ENCODE results near the gene FEM1B. TPM values are rescaled to one million over a fixed set of nuclear protein-coding genes. Genes with fewer than 3 reads are reported as not detected.

The FEM1B gene
- total RNA-seq, 1 donor from 2014 or later: 57.0 TPM

- DNase-seq (ENCODE audit: low spot score in 2 of 2): peak in 1 of 2 donors; percentile 84
- Histone ChIP-seq H3K27ac (peak overlapping the region; percentile 81 to 89), H3K4me3 (no peak overlapping the region), H3K36me3 (peaks cover 92 to 97% of the 10 kb centered on the region in 2 donors), H3K4me1 (peaks cover 12 to 21% of the 10 kb centered on the region in 2 donors), H3K27me3 (no peaks in the 10 kb centered on the region), H3K9me3 (no peaks in the 10 kb centered on the region)
- no peak for TF ChIP-seq CTCF (IDR thresholded peaks at IDR 0.05)
- intact Hi-C loops (cut with DNase I): no loop called here
These were observed 48.2 kb downstream of the FEM1B start for GRCh38 chr15:68325726-68326125.

DNA sequence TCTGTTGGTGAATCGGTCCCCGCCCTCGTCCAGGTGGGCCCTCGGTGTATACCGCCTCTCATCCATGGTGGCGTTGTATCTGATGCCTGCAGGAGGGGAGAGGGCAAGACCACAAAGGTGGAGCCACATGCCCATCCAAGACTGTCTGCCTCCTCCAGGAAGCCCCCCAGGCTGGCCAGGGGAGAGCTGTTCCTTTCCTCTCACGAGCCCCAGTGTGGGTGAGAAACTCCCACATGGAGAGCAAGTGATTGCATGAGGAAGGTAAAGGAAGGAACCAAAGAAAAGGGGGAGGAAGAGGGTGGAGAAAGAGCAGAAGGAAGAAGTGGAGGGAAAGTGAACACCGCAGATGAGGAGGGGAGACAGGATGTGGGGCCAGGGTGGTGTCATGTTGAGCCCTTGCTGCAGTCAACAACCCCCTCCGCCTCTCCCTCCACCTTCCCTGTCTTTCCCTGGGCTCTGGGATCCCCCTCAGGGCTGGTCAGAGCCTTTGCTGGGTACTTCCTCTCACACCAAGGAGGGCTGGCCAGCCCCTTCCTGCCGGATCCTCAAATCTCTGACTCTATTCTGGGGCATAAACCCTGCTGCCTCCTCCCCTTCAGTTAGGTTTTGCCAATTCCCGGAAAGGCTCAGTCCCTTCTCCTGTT, 49.3 kb downstream of the FEM1B start:
- intact Hi-C loops (cut with DNase I): no loop called here
- TF ChIP-seq CTCF (IDR thresholded peaks at IDR 0.05): no peak
- Histone ChIP-seq H3K27ac (peak overlapping the region; percentile 81 to 89), H3K4me1 (peaks cover 12 to 21% of the 10 kb centered on the region in 2 donors), H3K27me3 (no peaks in the 10 kb centered on the region), H3K9me3 (no peaks in the 10 kb centered on the region), H3K36me3 (peaks cover 93 to 97% of the 10 kb centered on the region in 2 donors), H3K4me3 (no peak overlapping the region)
- DNase-seq (ENCODE audit: low spot score in 2 of 2): no peak

DNA sequence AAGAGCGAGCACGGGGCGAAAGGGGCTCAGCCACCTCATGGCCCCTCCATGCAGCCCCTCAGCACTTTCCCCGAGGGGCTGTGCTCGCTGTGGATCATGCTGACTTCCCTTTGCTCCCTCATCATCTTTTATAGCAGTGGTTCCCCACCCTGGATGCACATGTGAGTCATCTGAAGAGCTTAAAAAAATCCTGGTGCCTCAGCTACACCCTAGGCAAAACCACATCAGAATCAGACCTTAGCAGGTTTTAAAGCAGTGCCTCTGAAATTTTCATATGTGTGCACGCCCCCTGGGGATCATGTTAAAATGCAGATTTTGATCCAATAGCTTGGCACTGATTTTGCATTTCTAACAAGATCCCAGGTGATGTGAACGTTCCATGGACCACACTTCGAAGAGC, 50.9 kb downstream of the FEM1B start:
- TF ChIP-seq CTCF (IDR thresholded peaks at IDR 0.05): no peak

DNA sequence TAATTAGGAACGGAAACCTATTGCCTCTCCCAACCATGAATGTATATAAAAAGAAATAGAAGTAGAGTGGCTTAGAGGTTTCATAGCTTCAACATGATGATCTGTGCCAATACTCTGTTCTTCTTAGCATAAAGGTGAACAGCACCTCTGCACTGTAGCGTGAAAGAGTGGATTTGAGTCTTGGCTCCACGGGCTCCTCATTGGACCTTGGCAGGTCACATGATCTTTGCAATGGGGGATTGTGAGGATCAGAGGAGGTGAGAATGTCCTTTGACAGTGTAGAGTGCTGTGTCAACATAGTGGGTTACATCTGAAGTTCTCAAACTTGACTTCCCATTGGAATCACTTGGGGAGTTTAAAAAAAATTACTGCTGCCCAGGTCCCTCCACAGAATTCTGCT, 51.4 kb downstream of the FEM1B start:
- intact Hi-C loops (cut with DNase I): no loop called here
- Histone ChIP-seq H3K4me3 (no peak overlapping the region), H3K9me3 (no peaks in the 10 kb centered on the region), H3K27ac (peak overlapping the region in 1 of 2 donors; percentile 81), H3K36me3 (peaks cover 80 to 92% of the 10 kb centered on the region in 2 donors), H3K27me3 (no peaks in the 10 kb centered on the region), H3K4me1 (peaks cover 19 to 35% of the 10 kb centered on the region in 2 donors)
- no peak for TF ChIP-seq CTCF (IDR thresholded peaks at IDR 0.05)
- no peak for DNase-seq (ENCODE audit: low spot score in 2 of 2)

More for the DNA sequence above, 50.9 kb downstream of the FEM1B start:
- peaks cover 85 to 97% of the 10 kb centered on the region in 2 donors for H3K36me3 ChIP-seq
- intact Hi-C loops (cut with DNase I): no loop called here
- no peaks in the 10 kb centered on the region for H3K9me3 ChIP-seq
- H3K27me3 ChIP-seq: no peaks in the 10 kb centered on the region
- H3K4me1 ChIP-seq: peaks cover 14 to 30% of the 10 kb centered on the region in 2 donors
- no peak overlapping the region for H3K4me3 ChIP-seq
- H3K27ac ChIP-seq: peak overlapping the region; percentile 81 to 89
- DNase-seq (ENCODE audit: low spot score in 2 of 2): no peak

DNA sequence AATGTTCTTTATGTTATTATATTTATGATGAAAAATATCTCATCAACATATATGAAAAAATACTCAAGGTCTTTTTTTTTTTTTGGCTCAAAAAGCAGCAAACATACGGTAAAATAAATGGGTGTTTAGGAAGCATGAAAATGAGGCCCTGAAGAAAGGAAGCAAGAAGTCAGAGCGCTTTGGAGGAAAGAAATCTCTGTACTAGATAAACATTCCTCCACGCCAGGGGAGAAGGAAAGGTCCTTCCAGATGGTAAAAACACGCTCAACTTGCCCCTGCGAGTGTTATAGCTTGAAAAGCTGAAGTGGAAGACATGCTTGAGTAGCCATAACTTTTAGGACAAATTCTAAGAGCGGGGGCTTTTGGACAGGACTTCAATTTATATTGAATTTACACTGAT, 52.9 kb downstream of the FEM1B start:
- no peak for DNase-seq (ENCODE audit: low spot score in 2 of 2)
- TF ChIP-seq CTCF (IDR thresholded peaks at IDR 0.05): no peak
- Histone ChIP-seq H3K27me3 (no peaks in the 10 kb centered on the region), H3K4me3 (no peak overlapping the region), H3K27ac (peak overlapping the region in 1 of 2 donors; percentile 27), H3K36me3 (peaks cover 67 to 77% of the 10 kb centered on the region in 2 donors), H3K9me3 (no peaks in the 10 kb centered on the region), H3K4me1 (peaks cover 30 to 48% of the 10 kb centered on the region in 2 donors)
- intact Hi-C loops (cut with DNase I): no loop called here
